Heart left ventricle (tissue), 16 donors: Measurements from ENCODE around the gene SMIM23. TPM values are rescaled to one million over a fixed set of nuclear protein-coding genes. Genes with fewer than 3 reads are reported as not detected.

Source experiments
- ATAC-seq, 4 donors: fragments of 200-7000 bp; cut with Tn5 transposase; one replicate each; pipeline ENCODE4 v1.9.1; 2020 to 2022; ENCODE audit warnings: moderate library complexity in 4 of 4, mild to moderate bottlenecking in 3 of 4, moderate number of reproducible peaks in 1 of 4
- DNase-seq, 5 donors: peaks; one replicate each; pipeline ENCODE4 v3.0.0-alpha.2; 2020
- H3K27ac ChIP-seq, 12 donors: fragments of 200-600 bp; sonication (generic) in 4 of 12; one replicate each; pipeline versions ENCODE4 v1.5.0 to v1.8.0; 2016 to 2022; ENCODE audit warnings: mild to moderate bottlenecking in 2 of 12
- H3K27me3 ChIP-seq, 9 donors: fragments of 200-600 bp; sonication (generic) in 2 of 9; one replicate each; pipeline versions ENCODE4 v1.5.1 to v1.8.0; 2016 to 2022; ENCODE audit warnings: mild to moderate bottlenecking in 3 of 9
- H3K36me3 ChIP-seq, 9 donors: fragments of 200-600 bp; sonication (generic) in 2 of 9; one replicate each; pipeline versions ENCODE4 v1.5.0 to v1.8.0; 2018 to 2022; ENCODE audit warnings: mild to moderate bottlenecking in 2 of 9
- H3K4me1 ChIP-seq, 12 donors: fragments of 200-600 bp; sonication (generic) in 4 of 12; one replicate each; pipeline versions ENCODE4 v1.5.0 to v1.8.0; 2016 to 2022; ENCODE audit warnings: mild to moderate bottlenecking in 3 of 12
- H3K4me3 ChIP-seq, 12 donors: fragments of 200-600 bp; sonication (generic) in 4 of 12; one replicate each; pipeline versions ENCODE4 v1.5.0 to v1.8.0; 2017 to 2022; ENCODE audit warnings: mild to moderate bottlenecking in 9 of 12, moderate library complexity in 4 of 12
- H3K9me3 ChIP-seq, 12 donors: fragments of 200-600 bp; sonication (generic) in 4 of 12; one replicate each; pipeline versions ENCODE4 v1.5.0 to v1.8.0; 2016 to 2022; ENCODE audit warnings: mild to moderate bottlenecking in 1 of 12
- CTCF ChIP-seq, 12 donors: fragments of 200-600 bp; sonication (generic) in 4 of 12; IDR thresholded peaks; one replicate each; pipeline versions ENCODE4 v1.5.0 to v1.8.0; 2018 to 2022; ENCODE audit warnings: antibody characterized with exemption in 12 of 12, mild to moderate bottlenecking in 5 of 12
- POLR2A ChIP-seq, 2 donors: fragments of 450-650 bp; IDR thresholded peaks; one replicate each; pipeline ENCODE4 v1.6.1; 2017; ENCODE audit warnings: antibody characterized with exemption in 2 of 2, mild to moderate bottlenecking in 2 of 2, moderate library complexity in 2 of 2
- WGBS, 4 donors: extraction: QIAGEN DNeasy Blood & Tissue Kit in 2 of 4; methylation state at CpG; one replicate each; pipeline versions ENCODE4 v1.1.5 to v1.1.7; 2013 to 2018; 5-methylcytosine and 5-hydroxymethylcytosine counted together
- intact Hi-C, 10 donors: fragments of 100-400 bp; cut with DNase I; formaldehyde crosslinking; loops; one replicate each; pipeline versions ENCODE4 v1.11.1 to v1.14.2; 2022
- polyA plus RNA-seq, 2 donors: library from polyadenylated mRNA; stranded (reverse); fragments of 200-250 nt; gene quantifications; one replicate each; pipeline ENCODE4 v1.2.3, GENCODE V29; 2013
- total RNA-seq, 9 donors: library from RNA; depleted of rRNA in 2 of 9; stranded (reverse); fragments of >200 nt in 2 of 9; fragmentation: NEBNext Ultra II Directional in 3 of 9; extraction: Animal tissue kit (Norgen Biotek cat#: 25700) in 3 of 9; gene quantifications; one replicate each; pipeline versions ENCODE4 v1.1.0 to v1.2.4, GENCODE V29; 2016 to 2023
- donor health status: ischemic (EF 13 %, LVEDD 7.1; RV severe dilation, severe dysfunction).
- donor health status: healthy with polysubstance abuse.
- donor health status: DM: no; HTN: yes; CAD: no.
- donor health status: DM: no; HTN: no; CAD: no.
- donor health status: ischemic (EF 25% LVEDD 6.9; RV normal size, moderate dysfunction).
- donor health status: ischemic (EF 25% LVEDD 5.7; RV mildly dilated, moderate dysfunction).
- donor health status: healthy.
- donor health status: DM: yes; HTN: yes; CAD: no.
- donor health status: ischemic (EF 35%, LVEDD 5.7; RV mildly dilated, moderate dysfunction).
- donor health status: nonischemic (EF 11% LVEDD 7.7; RV severe dilation, severe dysfunction).
- donor health status: DM: yes; HTN: yes; CAD: no.
- donor health status: PGD.
- donor health status: ischemic (EF 29% LVEDD 5.4; RV normal size, mild dysfunction).
- donor health status: nonischemic (EF 23%, LVEDD 6.1; RV moderate dilation, normal function).

SMIM23 gene
- total and polyA plus RNA-seq, 11 donors: not detected

- intact Hi-C loops: no loop called here
- TF ChIP-seq POLR2A (IDR thresholded peaks at IDR 0.05) (no peak), CTCF (IDR thresholded peaks at IDR 0.05) (no peak)
- Histone ChIP-seq H3K27ac (peak overlapping the region in 1 of 12 donors; percentile 17), H3K36me3 (no peaks in the 10 kb centered on the region), H3K27me3 (no peaks in the 10 kb centered on the region), H3K4me1 (peaks cover 0 to 12% (median 2%) of the 10 kb centered on the region in 12 donors), H3K9me3 (peaks cover 0 to 8% (median 0%) of the 10 kb centered on the region in 12 donors), H3K4me3 (no peak overlapping the region)
- DNase-seq: no peak
- peak; percentile 46 to 79 (median 64) for ATAC-seq
- 50 to 58% (median 53%) methylated on average over 5 of the region's 5 CpGs for WGBS, 4 donors
Measured at GRCh38 chr5:171755354-171755821, 30.2 kb upstream of the SMIM23 start.

GRCh38 chr5:171757853-171758535 is 27.6 kb upstream of the SMIM23 start:
- ATAC-seq: no peak
- no peak for DNase-seq
- H3K27me3 ChIP-seq: no peaks in the 10 kb centered on the region
- H3K4me3 ChIP-seq: no peak overlapping the region
- H3K9me3 ChIP-seq: peaks cover 0 to 11% (median 0%) of the 10 kb centered on the region in 12 donors
- WGBS, 4 donors: 72 to 78% (median 76%) methylated on average over 4 of the region's 4 CpGs
- TF ChIP-seq CTCF (IDR thresholded peaks at IDR 0.05): no peak
- TF ChIP-seq POLR2A (IDR thresholded peaks at IDR 0.05): no peak
- H3K36me3 ChIP-seq: no peaks in the 10 kb centered on the region
- intact Hi-C loops: no loop called here
- H3K27ac ChIP-seq: no peak overlapping the region
- H3K4me1 ChIP-seq: peaks cover 0 to 10% (median 0%) of the 10 kb centered on the region in 12 donors

- intact Hi-C loops: no loop called here
- Histone ChIP-seq H3K4me3 (no peak overlapping the region), H3K27me3 (no peaks in the 10 kb centered on the region), H3K27ac (no peak overlapping the region), H3K9me3 (peaks cover 0 to 11% (median 0%) of the 10 kb centered on the region in 12 donors), H3K36me3 (no peaks in the 10 kb centered on the region), H3K4me1 (peaks cover 0 to 9% (median 0%) of the 10 kb centered on the region in 12 donors)
- 71 to 86% (median 79%) methylated on average over 1 of the region's 1 CpG for WGBS, 4 donors
- DNase-seq (no peak), ATAC-seq (no peak)
- TF ChIP-seq POLR2A (IDR thresholded peaks at IDR 0.05) (no peak), CTCF (IDR thresholded peaks at IDR 0.05) (no peak)
Measured at GRCh38 chr5:171759777-171760176, 25.8 kb upstream of the SMIM23 start.

- ATAC-seq (no peak), DNase-seq (no peak)
- no peak overlapping the region for H3K4me3 ChIP-seq
- intact Hi-C loops: no loop called here
- no peaks in the 10 kb centered on the region for H3K4me1 ChIP-seq
- H3K36me3 ChIP-seq: no peaks in the 10 kb centered on the region
- no peak for TF ChIP-seq CTCF (IDR thresholded peaks at IDR 0.05)
- no peak for TF ChIP-seq POLR2A (IDR thresholded peaks at IDR 0.05)
- 88 to 96% (median 93%) methylated on average over 11 of the region's 11 CpGs for WGBS, 4 donors
- H3K27ac ChIP-seq: no peak overlapping the region
- no peaks in the 10 kb centered on the region for H3K27me3 ChIP-seq
- peaks cover 0 to 19% (median 3%) of the 10 kb centered on the region in 12 donors for H3K9me3 ChIP-seq
Measured at GRCh38 chr5:171762021-171762608, 23.5 kb upstream of the SMIM23 start.
